Hematopoietic multipotent progenitor cell treated with erythropoietin and hydrocortisone succinate and interleukin-3 and kit ligand, for 4 days (in vitro differentiated cells): ENCODE measurements around the gene RPA1.
"Not testable (repeated sequence)": the region's sequence is repeated elsewhere in the genome, so short reads cannot be mapped to it uniquely, and the experiment has no call there.

Experiments used
- DNase-seq: peaks from one replicate; pipeline ENCODE4 v3.0.0-alpha.2; 2015

RPA1 gene

DNA sequence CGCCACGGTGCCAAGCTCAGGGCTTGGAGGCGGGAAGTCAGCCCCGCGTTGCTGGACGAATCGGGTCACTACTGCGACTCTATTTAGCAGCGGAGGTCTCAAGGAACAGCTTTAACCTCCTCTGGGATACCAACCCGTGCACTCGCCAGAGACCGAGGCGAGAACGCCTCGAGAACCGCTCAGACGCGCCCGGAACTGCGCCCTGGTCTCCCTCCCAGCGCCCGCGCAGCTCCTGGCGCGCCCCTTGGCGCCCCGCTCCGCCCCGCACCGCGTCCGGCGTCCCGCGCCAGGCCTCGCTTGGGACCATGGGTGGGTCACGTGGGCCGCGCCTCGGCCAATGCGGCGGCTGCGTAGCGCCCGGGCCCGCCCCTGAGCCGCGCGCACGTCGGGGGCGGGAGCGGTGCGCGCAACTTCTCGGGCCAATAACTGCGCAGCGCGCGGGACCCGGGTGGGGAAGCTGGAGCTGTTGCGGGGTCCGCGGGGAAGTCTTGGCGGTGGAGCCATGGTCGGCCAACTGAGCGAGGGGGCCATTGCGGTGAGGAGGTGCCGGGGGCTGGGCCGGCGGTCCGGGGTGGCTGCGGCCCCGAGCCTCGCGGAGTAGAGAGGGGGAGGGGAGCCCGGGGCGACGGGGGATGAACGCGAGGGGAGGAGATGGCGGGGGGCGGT, at the start of gene RPA1, which contains the start of gene SMYD4:
TSS of gene RPA1 (plus strand) at position 414 of the 666 bp plus-strand sequence. CDS start at position 503, 89 bp downstream.
TSS of gene SMYD4 (minus strand) at position 311 of the 666 bp plus-strand sequence. CDS start 1,908 bp downstream, outside the sequence.
- DNase-seq, result peak; percentile 95

DNA sequence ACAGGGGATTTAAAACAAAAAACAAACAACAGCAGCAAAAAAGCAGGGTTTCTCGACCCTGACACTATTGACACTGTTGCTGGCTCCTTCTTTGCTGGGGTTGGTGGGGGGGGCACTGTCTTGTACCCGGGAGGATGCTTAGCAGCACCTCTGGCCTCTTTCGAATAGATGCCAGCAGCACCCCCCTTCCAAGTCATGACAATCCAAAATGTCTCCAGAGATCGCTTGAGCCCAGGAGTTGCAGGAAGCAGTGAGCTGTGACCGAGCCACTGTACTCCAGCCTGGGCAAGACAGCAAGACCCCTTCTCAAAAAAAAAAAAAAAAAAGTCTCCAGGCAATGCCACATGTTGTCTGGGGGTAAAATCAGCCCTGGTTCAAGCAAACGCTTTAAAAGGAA, 47.6 kb upstream of the RPA1 start:
- DNase-seq, result no peak

- DNase-seq, result no peak
These were observed 46.5 kb upstream of the RPA1 start for GRCh38 chr17:1783271-1783670.

GRCh38 chr17:1783834-1784611, 45.8 kb upstream of the RPA1 start:
- peak; percentile 79 for DNase-seq

DNA sequence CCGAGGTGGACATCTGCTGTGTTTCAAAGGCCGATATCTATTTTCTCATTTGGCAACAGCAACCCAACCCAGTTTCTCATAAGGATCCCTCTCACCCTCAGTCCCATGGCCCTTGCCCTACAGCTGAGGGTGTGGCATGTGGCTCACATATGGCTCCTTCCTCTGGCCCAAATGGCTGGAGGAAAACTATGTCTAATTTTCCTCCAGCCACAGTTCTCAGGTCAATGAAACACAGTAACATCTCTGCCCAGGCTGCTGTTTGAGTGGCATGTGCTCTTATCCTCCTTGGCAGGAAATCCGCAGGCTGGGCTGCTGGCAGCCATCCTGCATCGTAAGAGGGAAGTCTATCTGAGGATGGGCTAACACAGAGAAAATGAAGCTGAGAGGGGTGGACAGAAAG, 43.9 kb upstream of the RPA1 start:
- DNase-seq, result peak; percentile 42

GRCh38 chr17:1786708-1787107, 43.1 kb upstream of the RPA1 start:
- DNase-seq, result no peak

- DNase-seq, result no peak
These were observed 42.4 kb upstream of the RPA1 start for GRCh38 chr17:1787301-1787902.

GRCh38 chr17:1789936-1790335, 39.9 kb upstream of the RPA1 start:
- DNase-seq, result no peak

GRCh38 chr17:1792495-1793446, 37.0 kb upstream of the RPA1 start:
- no peak for DNase-seq

DNA sequence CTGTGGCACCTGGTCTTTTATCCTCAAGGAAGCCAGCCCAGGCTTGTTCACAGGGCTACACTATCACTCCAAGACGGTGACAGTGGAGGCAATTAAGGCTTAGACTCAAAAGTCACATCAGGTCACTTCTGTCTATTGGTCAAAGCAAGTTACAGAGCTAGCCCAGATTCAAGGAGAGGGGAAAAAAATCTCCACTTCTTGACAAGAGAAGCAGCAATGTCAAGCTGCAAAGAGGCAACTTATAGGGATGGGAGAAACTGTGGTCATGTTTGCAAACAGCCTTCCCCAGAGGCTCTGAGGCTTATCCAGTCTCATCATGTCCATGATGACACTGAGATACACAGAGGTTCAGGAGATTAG, 36.4 kb upstream of the RPA1 start:
- DNase-seq, result no peak

- DNase-seq, result no peak
These were observed 33.0 kb upstream of the RPA1 start for GRCh38 chr17:1796800-1797199.

GRCh38 chr17:1797323-1797722, 32.5 kb upstream of the RPA1 start:
- peak; percentile 63 for DNase-seq

DNA sequence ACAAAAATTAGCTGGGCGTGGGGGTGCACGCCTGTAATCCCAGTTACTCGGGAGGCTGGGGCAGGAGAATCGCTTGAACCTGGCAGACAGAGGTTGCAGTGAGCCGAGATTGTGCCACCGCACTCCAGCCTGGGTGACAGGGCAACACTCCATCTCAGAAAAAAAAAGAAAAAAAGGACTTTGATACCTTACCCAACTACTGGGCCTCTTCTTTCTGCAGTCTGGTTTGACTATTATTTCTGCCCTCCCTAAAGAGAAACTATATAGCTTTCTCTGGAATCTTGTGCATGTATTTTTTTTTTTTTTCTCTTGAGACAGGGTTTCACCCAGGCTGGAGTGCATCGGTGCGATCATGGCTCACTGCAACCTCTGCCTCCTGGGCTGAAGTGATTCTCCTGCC, 32.0 kb upstream of the RPA1 start:
- DNase-seq, result not testable (repeated sequence)

- no peak for DNase-seq
These were observed 29.6 kb upstream of the RPA1 start for GRCh38 chr17:1800240-1800639.

- no peak for DNase-seq
These were observed 29.1 kb upstream of the RPA1 start for GRCh38 chr17:1800712-1801111.

DNA sequence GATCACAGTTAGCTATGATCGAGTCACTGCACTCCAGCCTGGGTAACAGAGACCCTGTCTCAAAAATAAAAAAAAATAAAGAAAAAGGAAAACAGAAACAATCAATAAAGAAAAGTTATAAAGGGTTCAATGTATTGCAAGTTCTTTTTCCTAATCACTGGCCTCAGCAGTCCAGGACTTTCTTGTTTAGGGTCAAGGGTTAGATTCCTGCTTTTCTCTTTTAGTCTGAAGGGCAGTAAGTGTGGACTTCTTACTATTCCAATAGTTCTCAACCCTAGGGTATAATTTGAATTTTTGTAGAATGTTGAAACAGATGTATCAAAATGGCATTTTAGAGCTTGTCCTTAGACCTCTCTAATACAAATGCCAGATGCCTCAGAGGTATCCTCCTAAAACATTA, 27.4 kb upstream of the RPA1 start:
- no peak for DNase-seq

- no peak for DNase-seq
These were observed 26.5 kb upstream of the RPA1 start for GRCh38 chr17:1803280-1803679.

DNA sequence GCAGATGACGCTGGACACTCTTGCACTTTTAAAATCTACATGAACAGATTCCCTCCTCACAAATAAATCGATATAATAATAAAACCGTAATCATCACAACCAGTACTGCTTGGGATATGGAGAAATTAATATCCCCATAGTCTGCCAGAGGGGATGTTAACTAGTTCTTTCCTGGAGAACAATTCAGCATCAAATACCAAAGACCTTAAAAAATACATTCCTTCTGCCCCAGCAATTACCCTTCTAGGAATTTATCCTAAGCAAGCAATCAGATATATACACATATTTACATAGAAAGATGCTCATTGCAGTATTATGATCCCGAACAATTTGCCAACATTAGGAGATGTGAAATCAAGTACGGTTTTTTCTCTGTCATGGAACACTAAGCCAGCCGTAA, 21.9 kb upstream of the RPA1 start:
- DNase-seq, result no peak

DNA sequence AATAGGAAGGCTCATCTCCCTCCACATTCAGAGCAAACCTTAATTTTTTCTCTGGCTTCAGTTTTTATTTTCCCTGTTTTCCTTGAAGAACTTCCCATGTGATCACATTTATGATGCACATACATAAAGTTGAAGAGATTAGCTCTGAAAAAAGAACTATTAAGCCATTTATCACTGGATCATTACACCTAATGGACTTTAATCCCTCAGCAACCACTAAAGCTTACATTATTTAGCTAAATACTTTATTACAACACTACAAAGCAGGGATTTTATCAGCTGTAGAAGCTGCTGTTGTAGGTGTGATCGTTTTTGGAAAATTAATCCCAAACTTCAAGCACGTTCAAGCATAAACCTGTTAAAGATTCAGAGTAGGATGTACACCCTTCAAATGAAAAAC, 21.2 kb upstream of the RPA1 start:
- DNase-seq, result no peak

GRCh38 chr17:1809815-1810214, 20.0 kb upstream of the RPA1 start:
- not testable (repeated sequence) for DNase-seq

DNA sequence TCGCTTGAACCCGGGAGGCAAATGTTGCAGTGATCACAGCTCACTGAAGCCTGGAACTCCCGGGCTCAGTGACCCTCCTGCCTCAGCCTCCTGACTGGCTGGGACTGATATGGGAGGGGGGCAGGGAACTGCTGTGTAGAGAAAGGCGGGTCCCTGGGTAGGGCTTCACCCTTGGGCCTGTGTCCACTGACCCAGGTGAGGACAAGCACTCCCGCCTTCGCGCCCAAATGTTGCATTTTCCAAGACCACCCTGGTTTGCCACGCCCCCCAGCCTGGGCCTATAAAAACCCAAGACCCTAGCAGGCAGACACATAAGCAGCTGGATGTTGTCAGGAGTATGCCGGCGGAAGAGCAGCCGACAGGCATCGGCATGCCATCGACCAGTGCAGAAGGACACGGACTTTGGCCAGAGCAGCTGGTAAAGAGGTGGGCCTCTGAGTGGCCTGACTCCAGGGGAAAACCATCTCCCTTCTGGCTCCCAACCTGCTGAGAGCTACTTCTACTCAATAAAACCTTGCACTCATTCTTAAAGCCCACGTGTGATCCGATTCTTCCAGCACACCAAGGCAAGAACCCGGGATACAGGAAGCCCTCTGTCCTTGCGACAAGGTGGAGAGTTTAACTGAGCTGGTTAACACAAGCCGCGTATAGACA, 19.2 kb upstream of the RPA1 start:
- no peak for DNase-seq

DNA sequence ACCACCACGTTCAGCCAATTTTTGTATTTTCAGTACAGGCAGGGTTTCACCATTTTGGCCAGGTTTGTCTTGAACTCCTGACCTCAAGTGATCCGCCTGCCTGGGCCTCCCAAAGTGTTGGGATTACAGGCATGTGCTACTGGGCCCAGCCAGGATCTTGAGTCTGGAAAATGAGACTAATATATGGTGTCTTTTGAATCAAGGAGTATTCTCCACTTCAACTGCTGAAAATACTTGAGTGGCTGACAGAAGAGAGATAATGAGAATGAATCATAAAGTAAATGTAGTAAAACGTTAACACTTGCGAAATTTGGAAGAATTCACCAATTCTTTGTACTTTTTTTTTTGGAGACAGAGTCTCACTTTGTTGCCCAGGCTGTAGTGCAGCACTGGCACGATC, 16.7 kb upstream of the RPA1 start:
- DNase-seq, result no peak
